Epithelial cell of alveolus of lung (primary cell): ENCODE measurements around the gene SHTN1. TPM values are rescaled to one million over a fixed set of nuclear protein-coding genes. Genes with fewer than 3 reads are reported as not detected.

Source experiments
- total RNA-seq: library from RNA; depleted of rRNA; stranded (reverse); fragments of >200 nt; gene quantifications from 2 replicates; pipeline ENCODE4 v1.2.1, GENCODE V29; 2015

SHTN1 gene
- 1.6 and 2.1 TPM in 2 replicates for total RNA-seq

GRCh38 chr10:117005026-117005526 lies at the start of gene SHTN1:
Gene SHTN1 (minus strand): TSS chr10:117005187. CDS start chr10:117005079, 108 bp downstream.

GRCh38 chr10:116849248-116850057 lies 155.5 kb downstream of the SHTN1 start, which contains the start of gene ENO4:
Gene ENO4 (plus strand): TSS chr10:116849499. CDS start chr10:116849567, 68 bp downstream.

Other genes starting within 250 kb of the SHTN1 start
- gene ENO4, start 155.7 kb downstream of the SHTN1 start, total RNA-seq, result 0.16 and 0.26 TPM in 2 replicates
- not detected in 2 replicates for gene VAX1, start 133.1 kb upstream of the SHTN1 start, total RNA-seq
- not detected in 2 replicates for gene KCNK18, start 192.3 kb upstream of the SHTN1 start, total RNA-seq
- gene SLC18A2, start 235.9 kb upstream of the SHTN1 start, total RNA-seq, result not detected in 2 replicates